Jurkat, Clone E6-1 (cell line): ENCODE data around the gene SPTY2D1. TPM values are rescaled to one million over a fixed set of nuclear protein-coding genes. Genes with fewer than 3 reads are reported as not detected.
"Not testable (repeated sequence)": the region's sequence is repeated elsewhere in the genome, so short reads cannot be mapped to it uniquely, and the experiment has no call there.

Experiments used
- DNase-seq: peaks from one replicate; pipeline ENCODE4 v3.0.0-alpha.2; 2011; ENCODE audit warnings: low read depth, low spot score
- H3K4me3 ChIP-seq: 2 replicates; pipeline ENCODE4 v1.5.1; 2011; ENCODE audit warnings: mild to moderate bottlenecking, low read length, control low read depth, moderate library complexity
- polyA plus RNA-seq: library from polyadenylated mRNA; unstranded; fragments of >200 nt; gene quantifications from one replicate; pipeline ENCODE4 v1.2.1, GENCODE V29; 2012; ENCODE audit warnings: missing spikeins; ENCODE audit not compliant: insufficient read length, insufficient read depth

SPTY2D1 gene, protein sequence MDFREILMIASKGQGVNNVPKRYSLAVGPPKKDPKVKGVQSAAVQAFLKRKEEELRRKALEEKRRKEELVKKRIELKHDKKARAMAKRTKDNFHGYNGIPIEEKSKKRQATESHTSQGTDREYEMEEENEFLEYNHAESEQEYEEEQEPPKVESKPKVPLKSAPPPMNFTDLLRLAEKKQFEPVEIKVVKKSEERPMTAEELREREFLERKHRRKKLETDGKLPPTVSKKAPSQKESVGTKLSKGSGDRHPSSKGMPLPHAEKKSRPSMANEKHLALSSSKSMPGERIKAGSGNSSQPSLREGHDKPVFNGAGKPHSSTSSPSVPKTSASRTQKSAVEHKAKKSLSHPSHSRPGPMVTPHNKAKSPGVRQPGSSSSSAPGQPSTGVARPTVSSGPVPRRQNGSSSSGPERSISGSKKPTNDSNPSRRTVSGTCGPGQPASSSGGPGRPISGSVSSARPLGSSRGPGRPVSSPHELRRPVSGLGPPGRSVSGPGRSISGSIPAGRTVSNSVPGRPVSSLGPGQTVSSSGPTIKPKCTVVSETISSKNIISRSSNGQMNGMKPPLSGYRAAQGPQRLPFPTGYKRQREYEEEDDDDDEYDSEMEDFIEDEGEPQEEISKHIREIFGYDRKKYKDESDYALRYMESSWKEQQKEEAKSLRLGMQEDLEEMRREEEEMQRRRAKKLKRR
- polyA plus RNA-seq = 14.5 TPM

DNA sequence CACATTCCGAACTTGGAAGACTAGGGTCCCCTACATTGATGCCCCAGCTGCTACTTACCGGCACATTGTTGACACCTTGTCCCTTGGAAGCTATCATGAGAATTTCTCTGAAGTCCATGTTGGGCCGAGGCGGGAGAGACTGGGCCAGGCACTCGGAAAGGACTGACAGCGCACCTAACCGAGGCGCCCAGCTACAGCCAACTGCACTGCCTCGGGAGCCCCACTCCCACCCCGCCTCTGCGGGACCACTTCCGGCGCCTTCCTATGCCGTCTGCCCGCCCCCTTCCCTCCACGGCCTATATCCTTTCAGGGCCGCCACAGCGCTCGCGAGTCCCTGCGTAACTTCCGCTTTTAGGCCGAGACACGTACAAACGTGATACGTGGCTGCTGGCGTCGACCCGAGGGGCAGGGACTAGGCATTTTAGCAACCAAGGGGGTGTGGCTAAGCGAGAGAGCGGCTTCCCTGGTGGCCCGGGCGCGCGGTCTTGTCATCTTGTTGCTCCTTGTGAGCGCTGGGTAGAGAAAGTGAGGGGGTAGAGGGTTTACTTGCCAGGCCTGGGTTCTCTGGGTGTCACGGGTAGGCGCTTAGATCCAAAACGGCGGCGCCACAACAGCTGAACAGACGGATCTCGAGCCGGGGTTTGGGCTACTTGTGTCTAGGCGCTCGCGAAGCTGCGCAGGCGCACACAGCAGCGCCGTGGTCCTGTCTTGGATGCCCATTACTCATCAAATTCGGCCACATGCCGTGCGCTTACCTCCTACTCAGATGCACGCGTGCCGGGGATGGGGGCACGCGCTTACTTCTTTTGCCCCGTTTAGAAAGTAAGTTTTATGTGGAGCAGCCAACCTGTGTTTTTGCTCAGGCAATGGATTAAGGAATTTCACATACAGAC is at the start of gene SPTY2D1:
Gene SPTY2D1, minus strand, starts transcription at position 203 of the 893 bp plus-strand sequence. Its CDS starts 85 bp downstream, at position 118.
- peak; percentile 98 for DNase-seq
- peak within 1 kb of the TSS; percentile 99 for H3K4me3 ChIP-seq

DNA sequence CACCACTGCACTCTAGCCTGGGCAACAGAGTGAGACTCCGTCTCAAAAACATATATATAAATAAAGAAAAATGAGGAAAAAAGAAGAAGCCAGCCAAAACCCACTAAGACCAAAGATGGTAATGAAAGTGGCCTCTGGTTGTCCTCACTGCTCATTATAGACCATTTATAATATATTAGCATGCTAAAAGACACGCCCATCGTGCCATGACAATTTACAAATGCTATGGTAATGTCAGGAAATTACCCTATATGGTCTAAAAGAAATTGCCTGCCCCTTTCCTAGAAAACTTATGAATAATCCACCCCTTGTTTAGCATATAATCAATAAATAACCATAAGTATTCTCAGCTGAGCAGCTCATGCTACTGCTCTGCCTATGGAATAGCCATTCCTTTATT is 48.3 kb upstream of the SPTY2D1 start:
- H3K4me3 ChIP-seq = no peak overlapping the region
- DNase-seq = no peak

DNA sequence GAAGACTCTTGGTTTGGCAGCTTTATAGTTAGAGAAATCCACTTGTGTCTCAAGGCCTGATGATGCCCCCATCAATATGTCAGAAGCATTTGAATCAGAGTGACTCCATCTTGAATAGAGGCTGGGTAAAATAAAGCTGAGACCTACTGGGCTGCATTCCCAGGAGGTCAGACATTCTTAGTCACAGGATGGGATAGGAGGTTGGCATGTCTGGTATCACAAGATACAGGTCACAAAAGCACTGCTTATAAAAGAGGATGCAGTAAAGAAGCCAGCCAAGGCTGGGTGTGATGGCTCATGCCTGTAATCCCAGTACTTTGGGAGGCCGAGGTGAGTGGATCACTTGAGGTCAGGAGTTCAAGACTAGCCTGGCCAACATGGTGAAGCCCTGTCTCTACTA is 47.8 kb upstream of the SPTY2D1 start:
- H3K4me3 ChIP-seq, DNase-seq: not testable (repeated sequence)

GRCh38 chr11:18677560-18677959 is 43.4 kb upstream of the SPTY2D1 start:
- no peak for DNase-seq
- H3K4me3 ChIP-seq = no peak overlapping the region

DNA sequence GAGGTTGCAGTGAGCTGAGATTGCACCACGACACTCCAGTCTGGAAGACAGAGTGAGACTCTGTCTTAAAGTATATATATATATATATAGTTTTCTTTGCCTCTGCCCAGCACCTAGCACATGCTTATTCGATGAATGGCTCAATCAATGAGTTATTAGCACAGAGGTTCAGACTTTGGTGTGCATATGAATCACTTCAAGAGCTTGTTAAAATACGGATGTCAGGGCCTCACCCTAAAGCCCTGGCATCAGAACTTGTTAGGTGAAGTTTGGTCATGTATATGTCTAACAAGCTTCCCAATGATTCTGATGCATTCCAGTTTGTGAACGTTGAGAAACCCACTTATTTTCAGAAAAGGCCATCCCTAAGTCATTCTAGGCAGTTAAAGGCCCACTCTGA is 42.7 kb upstream of the SPTY2D1 start:
- no peak overlapping the region for H3K4me3 ChIP-seq
- DNase-seq = no peak

GRCh38 chr11:18672209-18672608 is 38.1 kb upstream of the SPTY2D1 start:
- DNase-seq = peak; percentile 63
- H3K4me3 ChIP-seq = not testable (repeated sequence)

DNA sequence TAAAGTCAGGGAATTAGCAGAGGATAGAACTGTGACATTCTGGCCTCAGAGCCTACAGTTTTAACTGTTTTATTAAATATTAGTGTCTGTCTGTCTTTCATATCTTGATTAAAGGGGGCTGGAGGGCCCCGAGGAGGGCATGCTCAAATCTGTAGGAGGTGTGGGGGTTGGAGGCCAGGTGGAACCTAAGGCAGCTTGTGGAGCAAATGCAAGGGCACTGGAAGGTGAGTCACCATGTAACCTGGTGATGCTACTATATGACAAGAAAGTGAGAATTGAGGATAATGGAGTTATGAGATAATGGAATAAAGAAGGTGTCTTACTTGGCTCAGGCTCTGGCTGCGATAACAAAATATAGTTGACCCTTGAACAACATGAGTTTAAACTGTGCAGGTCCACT is 37.1 kb upstream of the SPTY2D1 start:
- no peak for DNase-seq
- no peak overlapping the region for H3K4me3 ChIP-seq

DNA sequence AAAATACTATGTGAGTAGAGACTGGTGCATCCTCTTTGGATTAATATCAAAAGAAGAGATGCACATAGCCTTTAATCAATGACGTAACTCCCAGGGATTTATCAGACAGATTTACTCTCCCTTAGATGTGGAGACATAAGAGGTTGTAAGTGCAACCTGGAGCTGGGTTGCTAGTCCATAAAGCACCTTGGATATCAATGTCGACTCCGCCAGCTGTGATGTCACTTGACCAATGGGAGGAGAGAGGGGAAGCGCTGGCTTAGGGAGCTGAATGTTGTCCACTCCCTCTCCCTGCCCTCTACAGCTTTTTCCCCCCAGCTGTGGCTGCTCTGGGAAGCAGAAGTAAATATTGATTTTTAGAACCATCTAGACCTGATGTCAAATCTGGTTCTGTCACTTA is 35.6 kb upstream of the SPTY2D1 start:
- H3K4me3 ChIP-seq = no peak overlapping the region
- no peak for DNase-seq

- H3K4me3 ChIP-seq = no peak overlapping the region
- DNase-seq = no peak
These were observed 35.1 kb upstream of the SPTY2D1 start for GRCh38 chr11:18669219-18669596.

DNA sequence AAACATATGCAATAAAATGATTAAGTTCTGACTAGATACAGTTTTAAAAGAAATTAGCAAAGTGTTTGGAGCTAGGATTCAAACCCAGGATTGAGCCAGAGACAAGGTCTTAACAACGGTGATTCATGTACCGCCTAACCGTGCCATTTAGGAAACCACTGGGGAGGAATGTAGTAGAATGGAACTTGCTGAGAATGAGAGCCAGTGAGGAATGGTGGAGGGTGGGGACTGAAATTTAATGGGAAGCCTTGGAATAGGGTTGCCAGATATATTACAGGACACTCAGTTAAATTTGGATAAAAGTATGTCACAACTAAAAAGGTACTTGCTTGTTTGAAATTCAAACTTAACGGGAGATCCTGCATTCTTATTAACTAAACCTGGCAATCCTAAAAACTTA is 34.0 kb upstream of the SPTY2D1 start:
- no peak for DNase-seq
- no peak overlapping the region for H3K4me3 ChIP-seq

DNA sequence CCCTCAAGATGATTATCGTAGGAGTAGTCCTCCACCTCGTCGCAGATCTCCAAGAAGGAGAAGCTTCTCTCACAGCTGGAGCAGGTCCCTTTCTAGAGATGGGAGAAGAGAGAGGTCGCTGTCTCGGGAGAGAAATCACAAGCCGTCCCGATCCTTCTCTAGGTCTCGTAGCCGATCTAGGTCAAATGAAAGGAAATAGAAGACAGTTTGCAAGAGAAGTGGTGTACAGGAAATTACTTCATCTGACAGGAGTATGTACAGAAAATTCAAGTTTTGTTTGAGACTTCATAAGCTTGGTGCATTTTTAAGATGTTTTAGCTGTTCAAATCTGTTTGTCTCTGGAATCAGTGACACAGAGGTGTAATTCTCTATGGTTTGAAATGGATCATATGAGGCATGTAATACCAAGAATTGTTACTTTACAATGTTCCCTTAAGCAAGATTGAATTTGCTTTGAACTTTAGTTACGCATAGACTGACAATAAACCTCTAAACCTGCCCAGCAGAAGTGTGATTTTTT is 31.3 kb upstream of the SPTY2D1 start:
- H3K4me3 ChIP-seq, DNase-seq: not testable (repeated sequence)

GRCh38 chr11:18657673-18658072 is 23.5 kb upstream of the SPTY2D1 start:
- DNase-seq = no peak
- H3K4me3 ChIP-seq = no peak overlapping the region

DNA sequence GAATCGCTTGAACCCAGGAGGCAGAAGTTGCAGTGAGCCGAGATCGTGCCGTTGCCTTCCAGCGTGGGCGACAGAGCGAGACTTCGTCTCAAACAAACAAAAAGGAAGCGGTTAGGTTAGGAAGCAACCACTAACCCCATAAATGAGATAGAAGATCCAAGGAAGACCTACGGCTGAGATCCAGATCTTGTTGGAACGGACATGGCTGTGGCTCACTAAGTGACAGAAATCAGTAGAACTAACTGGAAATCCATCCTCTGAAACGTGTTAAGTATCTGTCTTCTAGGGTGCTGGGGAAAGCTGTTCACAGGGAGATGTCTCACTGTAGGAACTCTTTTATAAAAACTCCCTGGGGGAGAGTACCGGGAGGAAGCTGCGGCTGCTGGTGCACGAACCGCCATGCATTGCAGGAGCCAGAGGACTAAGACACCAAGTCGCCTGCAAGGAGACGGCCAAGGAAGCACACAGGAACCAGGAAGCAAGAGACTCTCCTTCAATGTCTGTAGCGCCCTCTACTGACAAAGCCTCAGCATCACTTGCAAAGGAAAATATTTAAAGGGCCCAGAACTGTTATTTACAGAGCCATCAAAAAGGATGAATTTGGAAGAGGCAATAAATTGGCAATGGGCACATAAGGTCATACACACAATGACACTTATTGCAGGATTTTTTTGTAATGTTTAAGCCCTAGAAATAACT is 16.9 kb upstream of the SPTY2D1 start:
- H3K4me3 ChIP-seq = peak overlapping the region; percentile 56
- DNase-seq = peak; percentile 87

DNA sequence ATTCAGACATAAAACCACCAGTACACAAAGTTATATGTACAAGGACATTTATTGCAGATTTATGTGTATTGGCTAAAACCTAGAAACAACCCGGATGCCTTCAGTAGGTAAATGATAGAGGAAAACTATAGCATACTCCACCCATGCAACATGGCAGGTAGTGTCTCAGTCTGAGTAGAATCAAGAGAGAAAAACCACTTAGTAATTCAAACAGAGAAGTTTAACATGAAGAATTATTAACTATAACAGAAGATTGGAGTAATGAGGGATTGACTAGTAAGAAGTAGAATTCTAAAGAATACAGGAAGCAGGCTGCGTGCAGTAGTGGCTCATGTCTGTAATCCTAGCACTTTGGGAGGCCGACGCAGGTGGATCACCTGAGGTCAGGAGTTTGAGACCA is 16.2 kb upstream of the SPTY2D1 start:
- no peak for DNase-seq
- peak overlapping the region; percentile 56; the same call in 1 of the 2 replicates for H3K4me3 ChIP-seq

- not testable (repeated sequence) for H3K4me3 ChIP-seq
These were observed 8.9 kb upstream of the SPTY2D1 start for GRCh38 chr11:18643034-18643433.

GRCh38 chr11:18641677-18642076 is 7.5 kb upstream of the SPTY2D1 start:
- DNase-seq = no peak
- H3K4me3 ChIP-seq = no peak overlapping the region

More at GRCh38 chr11:18643034-18643433, 8.9 kb upstream of the SPTY2D1 start:
- DNase-seq = not testable (repeated sequence)

DNA sequence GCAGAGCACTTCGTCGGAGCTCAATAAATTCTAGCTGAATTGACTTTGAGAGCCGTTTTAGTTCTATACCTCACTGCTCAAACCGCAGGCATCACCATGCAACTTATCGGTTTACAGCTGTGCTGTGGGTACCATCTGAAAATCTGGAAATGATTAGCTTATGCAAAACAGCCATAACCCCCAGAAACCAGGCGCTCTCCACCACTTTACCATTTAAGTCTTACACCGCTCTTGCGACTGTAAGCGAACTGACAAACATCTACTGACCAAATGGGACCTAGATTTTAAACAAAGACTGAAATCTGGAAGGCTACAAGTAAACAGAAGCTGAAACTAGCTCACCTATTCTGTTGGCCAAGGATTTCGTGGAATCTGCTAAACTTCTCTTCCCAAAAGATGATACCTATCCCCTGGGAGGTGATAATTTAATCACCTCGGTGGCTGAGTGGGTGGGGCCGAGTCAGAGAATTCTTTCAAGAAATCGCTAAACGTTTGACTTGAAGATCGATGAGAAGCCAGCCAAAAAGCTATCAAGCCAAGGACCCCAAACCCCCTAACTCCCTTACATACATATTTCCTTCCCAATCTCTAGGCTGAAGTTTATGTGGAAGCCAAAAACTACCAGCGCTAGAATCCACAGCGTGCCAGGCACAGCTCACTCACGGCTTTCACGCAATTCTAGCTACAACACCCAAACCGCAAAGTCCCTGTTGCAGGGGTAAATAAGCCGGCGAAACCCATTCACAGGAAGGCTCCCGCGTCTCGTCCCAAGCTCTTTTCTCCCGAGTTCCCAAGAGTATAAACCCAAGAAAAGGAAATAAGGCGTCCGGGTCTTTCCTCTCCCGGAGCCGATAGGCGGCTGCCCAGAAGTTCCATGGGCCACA is 644 bp downstream of the SPTY2D1 start:
- peak; percentile 77 for DNase-seq
- peak overlapping the region; percentile 99 for H3K4me3 ChIP-seq

- H3K4me3 ChIP-seq = peak overlapping the region; percentile 99
- DNase-seq = no peak
These were observed 1.3 kb downstream of the SPTY2D1 start for GRCh38 chr11:18632841-18633240.
